ENCODE measurements around the gene KIF27.
"Not testable (repeated sequence)": the region's sequence is repeated elsewhere in the genome, so short reads cannot be mapped to it uniquely, and the experiment has no call there.

The KIF27 gene, protein sequence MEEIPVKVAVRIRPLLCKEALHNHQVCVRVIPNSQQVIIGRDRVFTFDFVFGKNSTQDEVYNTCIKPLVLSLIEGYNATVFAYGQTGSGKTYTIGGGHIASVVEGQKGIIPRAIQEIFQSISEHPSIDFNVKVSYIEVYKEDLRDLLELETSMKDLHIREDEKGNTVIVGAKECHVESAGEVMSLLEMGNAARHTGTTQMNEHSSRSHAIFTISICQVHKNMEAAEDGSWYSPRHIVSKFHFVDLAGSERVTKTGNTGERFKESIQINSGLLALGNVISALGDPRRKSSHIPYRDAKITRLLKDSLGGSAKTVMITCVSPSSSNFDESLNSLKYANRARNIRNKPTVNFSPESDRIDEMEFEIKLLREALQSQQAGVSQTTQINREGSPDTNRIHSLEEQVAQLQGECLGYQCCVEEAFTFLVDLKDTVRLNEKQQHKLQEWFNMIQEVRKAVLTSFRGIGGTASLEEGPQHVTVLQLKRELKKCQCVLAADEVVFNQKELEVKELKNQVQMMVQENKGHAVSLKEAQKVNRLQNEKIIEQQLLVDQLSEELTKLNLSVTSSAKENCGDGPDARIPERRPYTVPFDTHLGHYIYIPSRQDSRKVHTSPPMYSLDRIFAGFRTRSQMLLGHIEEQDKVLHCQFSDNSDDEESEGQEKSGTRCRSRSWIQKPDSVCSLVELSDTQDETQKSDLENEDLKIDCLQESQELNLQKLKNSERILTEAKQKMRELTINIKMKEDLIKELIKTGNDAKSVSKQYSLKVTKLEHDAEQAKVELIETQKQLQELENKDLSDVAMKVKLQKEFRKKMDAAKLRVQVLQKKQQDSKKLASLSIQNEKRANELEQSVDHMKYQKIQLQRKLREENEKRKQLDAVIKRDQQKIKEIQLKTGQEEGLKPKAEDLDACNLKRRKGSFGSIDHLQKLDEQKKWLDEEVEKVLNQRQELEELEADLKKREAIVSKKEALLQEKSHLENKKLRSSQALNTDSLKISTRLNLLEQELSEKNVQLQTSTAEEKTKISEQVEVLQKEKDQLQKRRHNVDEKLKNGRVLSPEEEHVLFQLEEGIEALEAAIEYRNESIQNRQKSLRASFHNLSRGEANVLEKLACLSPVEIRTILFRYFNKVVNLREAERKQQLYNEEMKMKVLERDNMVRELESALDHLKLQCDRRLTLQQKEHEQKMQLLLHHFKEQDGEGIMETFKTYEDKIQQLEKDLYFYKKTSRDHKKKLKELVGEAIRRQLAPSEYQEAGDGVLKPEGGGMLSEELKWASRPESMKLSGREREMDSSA (N-terminal part only)

DNA sequence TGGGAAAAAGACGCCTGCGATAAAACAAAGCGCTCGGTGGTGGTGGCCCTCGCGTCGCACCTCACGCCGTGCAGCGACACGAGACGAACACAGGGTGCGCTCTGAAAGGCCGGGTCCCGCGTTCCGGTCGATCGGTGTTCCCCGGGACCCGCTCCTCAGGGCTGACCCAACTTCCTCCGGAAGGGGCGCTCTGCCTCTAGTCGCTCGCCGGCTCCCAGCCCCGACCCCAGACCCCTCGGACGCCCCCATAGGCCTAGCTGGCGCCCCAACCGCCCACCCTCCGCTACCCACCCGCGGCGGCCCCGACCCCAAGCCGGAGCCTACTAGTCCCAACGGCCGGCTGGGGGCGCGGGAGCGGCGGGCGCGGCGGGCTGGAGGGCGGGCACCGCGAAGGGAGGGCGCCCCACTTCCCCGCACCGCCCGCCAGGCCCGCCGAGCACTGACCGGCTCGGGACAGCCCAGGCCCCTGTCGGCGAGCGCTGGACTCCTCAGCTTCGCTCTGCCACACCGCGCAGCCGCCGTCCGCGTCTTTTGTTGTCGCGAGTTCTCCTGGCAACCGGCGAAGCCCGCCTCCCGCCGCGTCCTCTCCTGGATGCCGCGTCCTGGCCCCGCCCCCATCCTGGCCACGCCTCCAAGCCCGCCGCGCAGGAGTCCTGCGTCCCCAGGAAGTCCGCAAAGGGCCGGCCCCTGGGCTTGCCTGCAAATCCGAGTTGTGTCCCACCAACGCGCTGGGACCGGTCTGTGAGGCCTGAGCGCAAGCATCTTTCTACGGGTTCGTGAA is at the start of gene KIF27:
TSS of gene KIF27 (minus strand) at position 506 of the 781 bp plus-strand sequence. CDS start 5,841 bp downstream, outside the sequence.
- Mint-ChIP-seq H3K4me1 (peaks cover 17% of the 10 kb centered on the region), H3K4me3 (peak within 1 kb of the TSS; percentile 84 to 93), H3K27me3 (no peaks in the 10 kb centered on the region), H3K9me3 (no peaks in the 10 kb centered on the region), H3K27ac (peak within 1 kb of the TSS; percentile 95)
- DNase-seq (peak; percentile 94 to 97), ATAC-seq (peak; percentile 91)

DNA sequence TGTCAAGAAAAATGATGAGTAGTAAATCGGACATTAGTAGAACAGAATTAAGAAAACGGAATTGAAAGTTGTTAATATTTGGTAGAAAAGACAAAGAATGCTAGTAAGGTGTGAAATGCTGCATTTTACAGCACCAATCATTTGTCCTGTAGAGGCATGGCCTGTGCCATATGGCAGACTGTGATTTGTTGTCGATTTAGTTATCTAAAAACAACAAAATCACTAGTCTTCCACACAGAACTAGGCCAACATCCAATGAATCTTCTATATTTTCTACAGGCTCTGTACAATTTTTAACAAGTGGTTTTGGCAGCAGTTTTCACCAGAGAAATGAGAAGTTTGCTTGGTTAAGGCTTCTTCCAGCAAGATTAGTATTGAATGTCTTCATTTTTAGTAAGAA is 48.4 kb upstream of the KIF27 start:
- H3K9me3 Mint-ChIP-seq = no peaks in the 10 kb centered on the region
- H3K4me3 Mint-ChIP-seq = no peak overlapping the region
- no peak for ATAC-seq
- peak overlapping the region in 1 of 2 donors; percentile 78 for H3K27ac Mint-ChIP-seq
- H3K27me3 Mint-ChIP-seq = no peaks in the 10 kb centered on the region
- H3K4me1 Mint-ChIP-seq = peaks cover 58% of the 10 kb centered on the region
- DNase-seq = no peak

DNA sequence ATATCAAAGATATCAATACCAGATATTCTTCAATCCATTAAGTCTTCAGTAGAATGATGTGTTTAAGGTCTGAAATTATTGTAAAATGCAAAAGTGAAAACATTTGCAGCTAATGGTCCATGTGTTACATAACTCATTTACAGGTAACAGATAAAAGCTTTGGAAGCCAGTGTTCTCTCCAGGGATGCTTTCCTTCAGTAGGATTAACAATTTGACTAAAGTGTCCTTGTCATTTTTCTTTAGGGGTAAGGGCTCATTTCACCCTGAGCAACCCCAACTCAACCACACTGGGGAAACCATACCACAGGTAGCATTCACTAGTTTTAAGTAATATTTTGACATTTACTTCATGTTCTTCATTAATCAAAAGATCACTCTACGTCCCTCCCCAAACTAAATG is 45.8 kb upstream of the KIF27 start:
- Mint-ChIP-seq H3K27me3 (no peaks in the 10 kb centered on the region), H3K4me1 (peaks cover 38% of the 10 kb centered on the region), H3K27ac (no peak overlapping the region), H3K9me3 (no peaks in the 10 kb centered on the region), H3K4me3 (no peak overlapping the region)
- no peak for DNase-seq
- ATAC-seq = no peak

DNA sequence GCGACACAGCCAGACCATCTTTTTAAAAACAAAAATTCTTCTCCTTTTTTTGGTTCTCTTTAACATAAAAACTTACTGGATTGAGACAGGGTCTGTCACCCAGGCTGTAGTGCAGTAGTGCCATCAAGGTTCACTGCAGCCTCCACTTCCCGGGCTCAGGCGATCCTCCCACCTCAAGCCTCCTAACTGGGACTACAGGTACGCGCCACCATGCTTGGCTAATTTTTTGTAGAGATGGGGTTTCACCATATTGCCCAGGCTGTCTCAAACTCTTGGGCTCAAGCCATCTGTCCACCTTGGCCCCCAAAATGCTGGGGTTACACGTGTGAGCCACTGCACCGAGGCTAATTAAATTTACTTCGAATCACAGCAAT is 45.0 kb upstream of the KIF27 start:
- ATAC-seq (no peak), DNase-seq (no peak)
- Mint-ChIP-seq H3K4me3 (no peak overlapping the region), H3K4me1 (peaks cover 29% of the 10 kb centered on the region), H3K27me3 (no peaks in the 10 kb centered on the region), H3K27ac (peak overlapping the region in 1 of 2 donors; percentile 92), H3K9me3 (no peaks in the 10 kb centered on the region)

DNA sequence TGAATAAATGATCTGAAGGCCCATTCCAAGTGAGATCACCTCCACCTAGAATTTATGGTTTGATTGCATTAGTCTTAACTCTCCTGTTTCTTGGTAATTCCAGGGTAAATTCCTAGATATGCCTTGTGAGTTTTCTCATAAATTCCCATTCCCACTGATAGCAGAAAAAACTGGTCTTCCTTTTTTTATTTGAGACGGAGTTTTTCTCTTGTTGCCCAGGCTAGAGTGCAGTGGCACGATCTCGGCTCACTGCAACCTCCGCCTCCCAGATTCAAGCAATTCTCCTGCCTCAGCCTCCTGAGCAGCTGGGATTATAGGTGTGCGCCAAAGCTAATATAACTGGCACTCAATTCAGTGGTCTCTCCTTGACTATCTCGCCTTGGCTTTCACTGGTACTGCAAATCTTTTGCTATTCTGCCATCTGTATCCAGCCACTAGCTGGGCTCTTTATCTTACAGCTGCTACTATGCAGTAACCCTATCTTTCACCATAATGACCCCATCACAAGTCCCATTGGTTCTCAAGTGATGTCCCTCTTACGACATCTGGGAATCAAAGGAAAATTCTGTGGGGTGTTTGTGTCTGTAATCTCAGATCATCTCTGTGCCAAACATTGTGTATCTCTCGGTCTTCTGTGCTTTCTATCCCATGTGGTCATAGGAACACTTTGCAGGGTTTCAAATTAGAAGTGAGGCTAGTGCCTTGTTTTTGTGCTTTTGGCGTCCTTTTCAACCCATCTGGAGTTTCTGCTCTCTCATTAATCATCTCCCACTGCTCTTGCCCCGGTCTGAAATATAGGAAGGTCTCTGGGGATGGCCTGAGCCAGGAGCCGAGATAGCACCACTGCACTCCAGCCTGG is 44.3 kb upstream of the KIF27 start:
- no peak for DNase-seq
- Mint-ChIP-seq H3K27me3 (no peaks in the 10 kb centered on the region), H3K9me3 (no peaks in the 10 kb centered on the region), H3K4me1 (peaks cover 26% of the 10 kb centered on the region), H3K27ac (peak overlapping the region; percentile 50 to 92), H3K4me3 (no peak overlapping the region)
- ATAC-seq = peak; percentile 38

DNA sequence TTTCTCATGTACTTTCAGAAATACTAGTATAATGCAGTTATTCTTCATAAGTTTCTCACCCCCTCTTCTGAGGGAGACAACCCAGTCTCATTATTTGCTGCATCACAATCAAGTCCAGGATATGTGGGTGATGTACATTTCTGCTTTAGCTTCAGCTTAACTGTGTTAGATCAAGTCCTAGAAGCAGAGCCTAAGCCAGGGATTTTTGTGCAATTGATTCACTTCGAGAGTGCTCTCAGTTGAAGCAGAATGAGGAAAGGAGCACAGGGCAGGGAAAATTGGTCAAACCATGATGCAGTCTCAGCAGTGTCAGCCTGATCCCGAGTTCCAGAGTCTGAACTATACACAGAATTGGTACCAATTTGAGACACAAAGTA is 43.7 kb upstream of the KIF27 start:
- Mint-ChIP-seq H3K4me3 (no peak overlapping the region), H3K4me1 (peaks cover 26% of the 10 kb centered on the region), H3K27me3 (no peaks in the 10 kb centered on the region), H3K27ac (peak overlapping the region; percentile 50 to 92), H3K9me3 (no peaks in the 10 kb centered on the region)
- DNase-seq (no peak), ATAC-seq (peak; percentile 48)

DNA sequence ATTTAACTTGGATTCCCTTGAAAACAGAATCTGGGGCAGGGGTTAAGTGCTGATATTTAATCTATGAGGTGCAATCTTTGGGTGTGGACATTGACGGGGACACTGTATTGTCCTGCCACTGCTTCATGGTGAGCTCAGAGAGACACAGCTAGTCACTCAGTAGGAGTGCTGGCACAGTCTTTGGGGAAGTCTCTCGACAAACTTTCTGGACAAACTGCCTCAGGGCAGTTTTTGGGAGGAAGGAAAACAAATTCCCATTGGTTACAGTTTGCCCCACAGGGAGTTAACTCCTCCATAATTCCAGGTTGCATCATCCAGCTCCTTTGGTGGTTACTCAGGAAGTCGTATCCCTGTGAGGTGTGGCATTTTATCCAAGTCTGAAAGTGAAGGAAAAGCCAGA is 40.9 kb upstream of the KIF27 start:
- Mint-ChIP-seq H3K4me3 (no peak overlapping the region), H3K9me3 (no peaks in the 10 kb centered on the region), H3K4me1 (peaks cover 22% of the 10 kb centered on the region), H3K27ac (no peak overlapping the region), H3K27me3 (no peaks in the 10 kb centered on the region)
- DNase-seq (no peak), ATAC-seq (no peak)

DNA sequence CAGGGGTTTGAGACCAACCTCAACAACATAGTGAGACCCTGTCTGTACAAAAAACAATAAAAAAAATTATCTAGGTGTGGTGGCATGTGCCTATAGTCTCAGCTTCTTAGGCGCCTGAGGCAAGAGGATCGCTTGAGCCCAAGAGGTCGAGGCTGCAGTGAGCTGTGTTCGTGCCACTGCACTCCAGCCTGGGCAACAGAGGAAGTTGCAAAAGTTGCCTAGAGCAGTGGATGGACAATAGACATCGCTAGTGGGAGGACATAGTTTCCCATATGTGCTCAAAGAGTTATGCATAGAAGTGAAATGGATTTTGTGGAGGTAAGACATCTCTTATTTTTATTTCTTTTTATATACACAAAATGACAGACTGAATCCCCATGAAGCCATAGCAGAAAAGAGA is 39.8 kb upstream of the KIF27 start:
- Mint-ChIP-seq H3K9me3 (no peaks in the 10 kb centered on the region), H3K27me3 (no peaks in the 10 kb centered on the region), H3K4me3 (no peak overlapping the region), H3K4me1 (peaks cover 26% of the 10 kb centered on the region), H3K27ac (no peak overlapping the region)
- DNase-seq (no peak), ATAC-seq (no peak)

DNA sequence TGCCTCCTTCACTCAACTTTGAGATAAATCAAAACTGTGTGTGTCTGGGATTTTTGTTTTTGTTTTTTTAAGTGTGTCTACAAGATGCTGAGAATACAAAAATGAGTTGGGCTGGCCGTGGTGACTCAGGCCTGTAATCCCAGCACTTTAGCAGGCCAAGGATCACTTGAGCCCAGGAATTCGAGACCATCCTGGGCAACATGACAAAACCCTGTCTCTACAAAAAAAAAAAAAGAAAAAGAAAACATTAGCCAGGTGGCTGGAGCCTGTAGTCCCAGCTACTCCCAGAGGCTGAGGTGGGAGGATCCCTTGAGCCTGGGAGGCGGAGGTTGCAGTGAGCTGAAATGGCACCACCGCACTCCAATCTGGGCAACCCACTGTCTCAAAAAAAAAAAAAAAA is 37.8 kb upstream of the KIF27 start:
- Mint-ChIP-seq H3K27me3 (no peaks in the 10 kb centered on the region), H3K27ac (no peak overlapping the region), H3K4me3 (no peak overlapping the region), H3K9me3 (no peaks in the 10 kb centered on the region), H3K4me1 (peaks cover 22% of the 10 kb centered on the region)
- no peak for ATAC-seq
- DNase-seq = no peak

DNA sequence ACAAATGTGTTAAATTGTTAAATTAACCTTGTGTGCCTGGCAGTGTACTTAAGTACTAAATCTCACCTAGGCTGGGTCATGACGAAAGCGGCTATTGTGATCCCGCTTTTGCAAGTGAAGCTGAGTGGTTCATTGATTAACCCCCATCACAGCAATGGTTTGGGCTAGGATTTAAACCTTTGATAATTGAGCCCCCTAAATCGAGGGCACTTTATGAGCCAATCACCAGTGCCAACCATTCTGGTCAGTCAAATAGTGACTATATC is 35.9 kb upstream of the KIF27 start:
- no peak for ATAC-seq
- peaks cover 22% of the 10 kb centered on the region for H3K4me1 Mint-ChIP-seq
- DNase-seq = no peak
- no peaks in the 10 kb centered on the region for H3K9me3 Mint-ChIP-seq
- H3K27me3 Mint-ChIP-seq = no peaks in the 10 kb centered on the region
- peak overlapping the region in 1 of 2 donors; percentile 98 for H3K27ac Mint-ChIP-seq
- H3K4me3 Mint-ChIP-seq = peak overlapping the region; percentile 99 to 100

DNA sequence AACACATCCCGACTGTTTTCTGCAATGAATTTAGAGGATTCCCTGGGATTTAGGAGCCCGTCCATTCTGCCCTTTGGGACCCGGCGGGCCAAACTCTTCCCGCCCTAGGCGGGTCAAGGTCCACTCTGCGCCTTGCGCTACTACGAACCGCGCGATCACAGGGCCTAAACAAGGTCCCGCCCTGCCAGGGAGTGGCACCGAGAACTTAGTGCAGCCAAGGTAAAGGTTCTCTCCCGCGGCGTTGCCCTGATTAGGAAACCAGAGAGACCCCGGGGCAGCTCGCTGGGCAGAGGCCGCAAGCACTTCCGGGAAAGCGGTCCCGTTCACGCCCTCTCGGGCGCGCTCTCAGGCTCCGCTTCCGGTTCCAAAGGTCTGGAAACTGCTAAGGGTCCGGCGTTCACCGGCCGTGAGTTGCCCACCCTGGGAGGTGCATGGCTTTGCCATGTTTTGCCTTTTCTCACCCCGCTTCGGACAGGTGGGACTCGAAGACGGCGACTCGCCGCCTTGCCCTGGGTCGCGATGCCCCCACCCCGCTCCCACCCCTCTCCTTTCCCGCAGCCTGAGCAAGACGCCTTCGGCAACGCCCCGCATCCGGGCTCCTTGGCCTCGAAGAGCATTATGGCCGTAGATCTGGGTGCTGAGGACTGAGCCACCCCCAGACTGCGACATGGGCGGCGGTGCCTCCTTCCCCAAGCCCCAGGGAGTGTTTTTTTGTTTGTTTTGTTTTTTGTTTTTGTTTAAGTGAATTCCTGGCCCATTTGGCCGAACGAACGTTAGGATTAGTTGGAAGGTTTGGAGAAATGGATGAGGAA is 35.4 kb upstream of the KIF27 start:
- Mint-ChIP-seq H3K4me3 (peak overlapping the region; percentile 99 to 100), H3K4me1 (peaks cover 22% of the 10 kb centered on the region), H3K27me3 (no peaks in the 10 kb centered on the region), H3K9me3 (no peaks in the 10 kb centered on the region), H3K27ac (peak overlapping the region; percentile 98 to 99)
- peak; percentile 90 for ATAC-seq
- DNase-seq = peak; percentile 63 to 79

DNA sequence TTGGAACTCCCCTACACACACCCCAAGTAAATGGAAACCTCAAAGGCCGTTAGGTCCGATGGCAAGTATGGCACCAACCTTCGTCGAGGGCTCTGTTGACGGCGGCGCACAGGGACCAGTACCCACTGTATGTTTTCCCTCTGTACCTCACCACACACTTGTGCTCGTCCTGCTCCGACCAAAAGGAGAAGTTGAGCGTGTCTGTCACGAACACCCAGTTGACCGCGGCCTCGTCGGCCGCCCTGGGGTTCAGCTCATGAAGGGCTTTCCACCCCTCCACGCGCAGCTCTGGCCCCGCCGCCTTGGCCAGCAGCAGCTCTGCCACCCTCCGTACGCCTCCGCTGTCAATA is 34.8 kb upstream of the KIF27 start:
- H3K27ac Mint-ChIP-seq = peak overlapping the region; percentile 98 to 99
- peak overlapping the region; percentile 99 to 100 for H3K4me3 Mint-ChIP-seq
- H3K4me1 Mint-ChIP-seq = peaks cover 22% of the 10 kb centered on the region
- peak; percentile 68 for ATAC-seq
- H3K9me3 Mint-ChIP-seq = no peaks in the 10 kb centered on the region
- no peaks in the 10 kb centered on the region for H3K27me3 Mint-ChIP-seq
- DNase-seq = peak; percentile 38 to 49

DNA sequence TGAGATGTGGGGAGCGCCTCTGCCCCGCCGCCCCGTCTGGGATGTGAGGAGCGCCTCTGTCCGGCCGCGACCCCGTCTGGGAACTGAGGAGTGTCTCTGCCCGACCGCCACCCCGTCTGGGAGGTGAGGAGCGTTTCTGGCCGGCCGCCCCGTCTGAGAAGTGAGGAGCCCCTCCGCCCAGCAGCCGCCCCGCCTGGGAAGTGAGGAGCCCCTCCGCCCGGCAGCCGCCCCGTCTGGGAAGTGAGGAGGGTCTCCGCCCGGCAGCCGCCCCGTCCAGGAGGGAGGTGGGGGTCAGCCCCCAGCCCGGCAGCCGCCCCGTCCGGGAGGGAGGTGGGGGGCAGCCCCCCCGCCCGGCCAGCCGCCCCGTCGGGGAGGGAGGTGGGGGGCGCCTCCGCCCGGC is 26.9 kb upstream of the KIF27 start:
- H3K9me3 Mint-ChIP-seq, H3K4me1 Mint-ChIP-seq, H3K4me3 Mint-ChIP-seq, H3K27ac Mint-ChIP-seq, DNase-seq, H3K27me3 Mint-ChIP-seq: not testable (repeated sequence)
- peak; percentile 42 for ATAC-seq

Measured in stimulated activated naive CD8-positive, alpha-beta T cell treated with anti-CD3 and anti-CD28 coated beads, Interleukin-15, amount 100 ng/mL, for 72 hours (primary cell).